ENCODE data around the gene ELK4. TPM values are rescaled to one million over a fixed set of nuclear protein-coding genes. Genes with fewer than 3 reads are reported as not detected.

Gene ELK4
- total RNA-seq, 4 donors from 2014 or later, result 13.2 to 27.7 (median 16.0) TPM

DNA sequence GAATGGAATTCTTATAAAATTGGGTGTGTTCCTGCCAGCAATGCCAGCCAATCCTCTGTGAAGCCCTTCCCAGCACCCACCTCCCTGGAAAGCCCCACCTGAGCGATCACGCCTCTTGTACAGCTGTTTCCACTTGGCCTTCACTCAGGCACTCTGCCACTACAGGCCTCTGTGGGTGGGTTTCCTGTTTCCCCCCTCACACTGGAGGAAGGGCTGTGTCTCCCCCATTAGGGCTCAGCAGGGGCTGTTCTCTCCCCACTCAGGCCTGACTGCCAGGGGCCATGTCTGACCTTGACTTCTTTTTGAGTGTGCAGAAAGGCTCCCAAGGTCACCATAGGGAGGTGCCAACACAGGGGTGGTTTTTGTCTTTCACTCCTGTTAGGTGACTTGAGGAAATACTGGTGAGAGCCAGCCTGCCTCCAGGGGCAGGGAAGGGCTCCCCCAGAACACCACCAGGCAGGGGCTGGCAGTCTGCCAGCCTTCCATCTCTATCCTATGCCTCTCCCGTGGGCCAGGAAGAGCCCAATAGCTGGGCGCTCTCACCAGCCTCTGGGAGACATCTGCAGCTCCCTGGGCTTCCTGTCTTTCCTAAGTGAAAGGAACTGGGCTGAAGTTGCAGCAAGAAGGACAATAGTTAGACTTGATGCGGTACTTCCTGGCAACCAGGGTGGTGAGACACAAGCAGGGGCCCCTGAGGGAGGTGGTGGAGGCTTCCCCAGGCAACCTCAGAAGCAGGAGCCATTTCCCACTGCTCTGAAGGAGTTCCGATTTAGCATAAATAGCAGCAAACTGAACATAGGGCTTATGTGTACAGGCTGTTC is 49.1 kb downstream of the ELK4 start:
- H3K9me3 ChIP-seq, result no peaks in the 10 kb centered on the region
- no peak for DNase-seq
- intact Hi-C loops (cut with DNase I), result loop anchor here (10.0 kb wide), 1 partner anchor 48 kb away; no protein-coding TSS in a partner anchor

GRCh38 chr1:205582046-205582445 is 49.8 kb downstream of the ELK4 start:
- Histone ChIP-seq H3K27me3 (peaks cover 0 to 35% (median 0%) of the 10 kb centered on the region in 4 donors), H3K4me1 (peaks cover 12 to 45% (median 23%) of the 10 kb centered on the region in 3 donors), H3K36me3 (no peaks in the 10 kb centered on the region), H3K4me3 (no peak overlapping the region), H3K27ac (peak overlapping the region in 3 of 4 donors; percentile 34 to 63 (median 54)), H3K9me3 (no peaks in the 10 kb centered on the region)
- intact Hi-C loops (cut with DNase I), result loop anchor here (10.0 kb wide), 1 partner anchor 47 kb away; no protein-coding TSS in a partner anchor
- 35 to 59% methylated on average over 5 to 11 of the region's 11 CpGs for WGBS, 2 donors
- TF ChIP-seq POLR2A (IDR thresholded peaks at IDR 0.05), result no peak
- TF ChIP-seq CTCF (IDR thresholded peaks at IDR 0.05), result no peak
- DNase-seq, result no peak

More for the DNA sequence above, 49.1 kb downstream of the ELK4 start:
- Histone ChIP-seq H3K4me1 (peaks cover 12 to 46% (median 23%) of the 10 kb centered on the region in 3 donors), H3K4me3 (no peak overlapping the region), H3K36me3 (no peaks in the 10 kb centered on the region), H3K27ac (peak overlapping the region; percentile 16 to 63 (median 44)), H3K27me3 (peaks cover 0 to 30% (median 0%) of the 10 kb centered on the region in 4 donors)
- no peak for TF ChIP-seq POLR2A (IDR thresholded peaks at IDR 0.05)
- no peak for TF ChIP-seq CTCF (IDR thresholded peaks at IDR 0.05)
- WGBS, 2 donors, result 0 to 27% methylated on average over 2 to 5 of the region's 6 CpGs

GRCh38 chr1:205581321-205581980 is 50.4 kb downstream of the ELK4 start:
- Histone ChIP-seq H3K4me3 (no peak overlapping the region), H3K27me3 (peaks cover 0 to 39% (median 0%) of the 10 kb centered on the region in 4 donors), H3K27ac (peak overlapping the region in 3 of 4 donors; percentile 34 to 63 (median 54)), H3K9me3 (no peaks in the 10 kb centered on the region), H3K36me3 (no peaks in the 10 kb centered on the region), H3K4me1 (peaks cover 12 to 45% (median 23%) of the 10 kb centered on the region in 3 donors)
- TF ChIP-seq CTCF (IDR thresholded peaks at IDR 0.05) (no peak), POLR2A (IDR thresholded peaks at IDR 0.05) (no peak)
- intact Hi-C loops (cut with DNase I), result loop anchor here (10.0 kb wide), 1 partner anchor 47 kb away; no protein-coding TSS in a partner anchor
- WGBS, 2 donors, result 79 to 100% methylated on average over 1 to 4 of the region's 9 CpGs
- DNase-seq, result no peak

- H3K4me1 ChIP-seq, result peaks cover 12 to 39% (median 19%) of the 10 kb centered on the region in 3 donors
- no peaks in the 10 kb centered on the region for H3K36me3 ChIP-seq
- intact Hi-C loops (cut with DNase I), result loop anchor here (10.0 kb wide), 1 partner anchor 46 kb away; no protein-coding TSS in a partner anchor
- no peak for DNase-seq
- 60 to 100% methylated on average over 1 of the region's 3 CpGs for WGBS, 2 donors
- H3K9me3 ChIP-seq, result no peaks in the 10 kb centered on the region
- peaks cover 0 to 45% (median 0%) of the 10 kb centered on the region in 4 donors for H3K27me3 ChIP-seq
- TF ChIP-seq POLR2A (IDR thresholded peaks at IDR 0.05) (no peak), CTCF (IDR thresholded peaks at IDR 0.05) (no peak)
- no peak overlapping the region for H3K4me3 ChIP-seq
- no peak overlapping the region for H3K27ac ChIP-seq
These were observed 51.0 kb downstream of the ELK4 start for GRCh38 chr1:205580923-205581180.

Data from esophagus squamous epithelium (tissue), 5 donors.